Panc1 (cell line): ENCODE measurements around the gene SNU13. TPM values are rescaled to one million over a fixed set of nuclear protein-coding genes. Genes with fewer than 3 reads are reported as not detected.
"Not testable (repeated sequence)": the region's sequence is repeated elsewhere in the genome, so short reads cannot be mapped to it uniquely, and the experiment has no call there.

Source experiments
- ATAC-seq: fragments of 200-7000 bp; cut with Tn5 transposase; 2 replicates; pipeline ENCODE4 v1.9.1; 2020; ENCODE audit warnings: mild to moderate bottlenecking, moderate library complexity
- BruUV-seq: library from RNA; stranded (reverse); fragments of 400-500 nt; replicated peaks from 2 replicates; lab custom pipeline; 2021; lab: Mats Ljungman, UMichigan
- CTCF ChIA-PET: fragments of 300-600 bp; sonication (Branson Sonifier 250); formaldehyde crosslinking; loops from one replicate; lab custom pipeline; 2022; ENCODE audit warnings: antibody characterized with exemption; lab: Charles Lee
- POLR2A ChIA-PET: fragments of 300-600 bp; sonication (Branson Sonifier 250); formaldehyde crosslinking; loops from one replicate; lab custom pipeline; 2022; ENCODE audit warnings: antibody characterized with exemption; lab: Charles Lee
- DNase-seq: peaks from one replicate; pipeline ENCODE4 v3.0.0-alpha.2; 2010; ENCODE audit warnings: low read depth, low spot score
- H3K27ac ChIP-seq: 2 replicates; pipeline ENCODE4 v1.5.1; 2011; ENCODE audit warnings: mild to moderate bottlenecking, low read length, inconsistent platforms
- H3K27me3 ChIP-seq: fragments of 200-500 bp; sonication (Bioruptor generic); 2 replicates; pipeline ENCODE4 v1.6.0; 2014; ENCODE audit warnings: low read length, inconsistent platforms; ENCODE audit not compliant: control insufficient read depth, insufficient read depth
- H3K36me3 ChIP-seq: fragments of 200-500 bp; sonication (Bioruptor generic); 2 replicates; pipeline ENCODE4 v1.5.1; 2014; ENCODE audit warnings: inconsistent platforms, mild to moderate bottlenecking, low read length, moderate library complexity; ENCODE audit not compliant: control insufficient read depth, insufficient read depth
- H3K4me1 ChIP-seq: 2 replicates; pipeline ENCODE4 v1.5.1; 2011; ENCODE audit warnings: inconsistent platforms, mild to moderate bottlenecking, low read length, moderate library complexity; ENCODE audit not compliant: control insufficient read depth, insufficient read depth
- H3K4me3 ChIP-seq, 2 experiments: 2 replicates each; pipeline ENCODE4 v1.5.1; 2011 to 2012; ENCODE audit warnings: low read depth in 2 of 2, low read length in 2 of 2, mild to moderate bottlenecking in 2 of 2, inconsistent platforms in 1 of 2, moderate library complexity in 1 of 2
- H3K9me3 ChIP-seq: fragments of 200-500 bp; sonication (Bioruptor generic); 2 replicates; pipeline ENCODE4 v1.5.1; 2014; ENCODE audit warnings: low read depth, mild to moderate bottlenecking, inconsistent platforms, low read length, moderate library complexity; ENCODE audit not compliant: control insufficient read depth, insufficient read depth
- POLR2AphosphoS5 ChIP-seq: IDR thresholded peaks from 2 replicates; pipeline ENCODE4 v1.6.1; 2012; ENCODE audit warnings: mild to moderate bottlenecking, low read depth, low read length, moderate library complexity
- SIN3A ChIP-seq: IDR thresholded peaks from 2 replicates; pipeline ENCODE4 v1.6.1; 2012; ENCODE audit warnings: low read depth, mild to moderate bottlenecking, low read length, moderate library complexity, borderline replicate concordance; ENCODE audit not compliant: insufficient read depth
- TCF7L2 ChIP-seq: IDR thresholded peaks from 2 replicates; pipeline ENCODE4 v1.6.1; 2011; ENCODE audit warnings: mild to moderate bottlenecking, low read depth, low read length, inconsistent platforms
- in situ Hi-C: cut with HindIII; loops from 2 replicates; pipeline ENCODE4 v1.10.0; 2016; ENCODE audit warnings: low sequenced_read_pairs, low pct_unique_long_range_greater_than_20kb
- intact Hi-C: fragments of 100-400 bp; cut with micrococcal nuclease; formaldehyde crosslinking; loops from one replicate; pipeline ENCODE4 v1.10.0; 2022; ENCODE audit not compliant: unreplicated experiment
- total RNA-seq: library from RNA; stranded (reverse); gene quantifications from one replicate; pipeline ENCODE4 v1.2.1, GENCODE V29; 2021; ENCODE audit not compliant: unreplicated experiment
- TF ChIP-seq, protein P1 (sequence below): fragments of 450-650 bp; IDR thresholded peaks from 2 replicates; pipeline ENCODE4 v1.5.1; 2017; ENCODE audit warnings: mild to moderate bottlenecking
- TF ChIP-seq, protein P2 (sequence below), 2 experiments: IDR thresholded peaks; 2 replicates each; pipeline ENCODE4 v1.6.1; 2011 to 2012; ENCODE audit warnings: low read depth in 2 of 2, control low read depth in 1 of 2, low read length in 1 of 2, mild to moderate bottlenecking in 1 of 2, moderate library complexity in 1 of 2; ENCODE audit not compliant: insufficient read depth in 1 of 2

The SNU13 gene
- total RNA-seq, 1 experiment from 2014 or later, result 113 TPM

DNA sequence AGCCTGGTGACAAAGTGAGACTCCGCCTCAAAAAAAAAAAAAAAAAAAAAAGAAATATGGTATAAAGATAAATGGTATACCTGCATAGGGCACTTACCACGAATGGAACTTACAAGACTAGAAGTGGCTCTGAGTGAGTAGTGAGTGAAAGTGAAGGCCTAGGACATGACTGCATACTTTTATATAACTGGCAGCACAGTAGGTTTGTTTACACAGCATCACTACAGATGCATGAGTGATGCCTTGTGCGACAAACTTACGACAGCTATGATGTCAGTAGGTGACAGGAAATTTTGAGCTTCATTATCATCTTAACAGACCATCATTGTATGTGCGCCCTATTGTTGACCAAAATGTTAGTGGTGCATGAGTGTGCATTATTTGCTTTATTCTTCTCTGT is 49.9 kb downstream of the SNU13 start:
- ChIA-PET POLR2A (no interaction called here), CTCF (no interaction called here)
- H3K27ac ChIP-seq, result no peak overlapping the region
- no TSS peak for BruUV-seq
- H3K4me1 ChIP-seq, result no peaks in the 10 kb centered on the region
- H3K4me3 ChIP-seq, result no peak overlapping the region
- no peaks in the 10 kb centered on the region for H3K27me3 ChIP-seq
- no peaks in the 10 kb centered on the region for H3K9me3 ChIP-seq
- DNase-seq (no peak), ATAC-seq (no peak)
- in situ Hi-C loops, result no loop called here
- TF ChIP-seq TCF7L2, result no peak
- TF ChIP-seq SIN3A, result no peak
- no peak for TF ChIP-seq POLR2AphosphoS5
- TF ChIP-seq, protein P1, sequence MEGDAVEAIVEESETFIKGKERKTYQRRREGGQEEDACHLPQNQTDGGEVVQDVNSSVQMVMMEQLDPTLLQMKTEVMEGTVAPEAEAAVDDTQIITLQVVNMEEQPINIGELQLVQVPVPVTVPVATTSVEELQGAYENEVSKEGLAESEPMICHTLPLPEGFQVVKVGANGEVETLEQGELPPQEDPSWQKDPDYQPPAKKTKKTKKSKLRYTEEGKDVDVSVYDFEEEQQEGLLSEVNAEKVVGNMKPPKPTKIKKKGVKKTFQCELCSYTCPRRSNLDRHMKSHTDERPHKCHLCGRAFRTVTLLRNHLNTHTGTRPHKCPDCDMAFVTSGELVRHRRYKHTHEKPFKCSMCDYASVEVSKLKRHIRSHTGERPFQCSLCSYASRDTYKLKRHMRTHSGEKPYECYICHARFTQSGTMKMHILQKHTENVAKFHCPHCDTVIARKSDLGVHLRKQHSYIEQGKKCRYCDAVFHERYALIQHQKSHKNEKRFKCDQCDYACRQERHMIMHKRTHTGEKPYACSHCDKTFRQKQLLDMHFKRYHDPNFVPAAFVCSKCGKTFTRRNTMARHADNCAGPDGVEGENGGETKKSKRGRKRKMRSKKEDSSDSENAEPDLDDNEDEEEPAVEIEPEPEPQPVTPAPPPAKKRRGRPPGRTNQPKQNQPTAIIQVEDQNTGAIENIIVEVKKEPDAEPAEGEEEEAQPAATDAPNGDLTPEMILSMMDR, result no peak
- TF ChIP-seq, protein P2, sequence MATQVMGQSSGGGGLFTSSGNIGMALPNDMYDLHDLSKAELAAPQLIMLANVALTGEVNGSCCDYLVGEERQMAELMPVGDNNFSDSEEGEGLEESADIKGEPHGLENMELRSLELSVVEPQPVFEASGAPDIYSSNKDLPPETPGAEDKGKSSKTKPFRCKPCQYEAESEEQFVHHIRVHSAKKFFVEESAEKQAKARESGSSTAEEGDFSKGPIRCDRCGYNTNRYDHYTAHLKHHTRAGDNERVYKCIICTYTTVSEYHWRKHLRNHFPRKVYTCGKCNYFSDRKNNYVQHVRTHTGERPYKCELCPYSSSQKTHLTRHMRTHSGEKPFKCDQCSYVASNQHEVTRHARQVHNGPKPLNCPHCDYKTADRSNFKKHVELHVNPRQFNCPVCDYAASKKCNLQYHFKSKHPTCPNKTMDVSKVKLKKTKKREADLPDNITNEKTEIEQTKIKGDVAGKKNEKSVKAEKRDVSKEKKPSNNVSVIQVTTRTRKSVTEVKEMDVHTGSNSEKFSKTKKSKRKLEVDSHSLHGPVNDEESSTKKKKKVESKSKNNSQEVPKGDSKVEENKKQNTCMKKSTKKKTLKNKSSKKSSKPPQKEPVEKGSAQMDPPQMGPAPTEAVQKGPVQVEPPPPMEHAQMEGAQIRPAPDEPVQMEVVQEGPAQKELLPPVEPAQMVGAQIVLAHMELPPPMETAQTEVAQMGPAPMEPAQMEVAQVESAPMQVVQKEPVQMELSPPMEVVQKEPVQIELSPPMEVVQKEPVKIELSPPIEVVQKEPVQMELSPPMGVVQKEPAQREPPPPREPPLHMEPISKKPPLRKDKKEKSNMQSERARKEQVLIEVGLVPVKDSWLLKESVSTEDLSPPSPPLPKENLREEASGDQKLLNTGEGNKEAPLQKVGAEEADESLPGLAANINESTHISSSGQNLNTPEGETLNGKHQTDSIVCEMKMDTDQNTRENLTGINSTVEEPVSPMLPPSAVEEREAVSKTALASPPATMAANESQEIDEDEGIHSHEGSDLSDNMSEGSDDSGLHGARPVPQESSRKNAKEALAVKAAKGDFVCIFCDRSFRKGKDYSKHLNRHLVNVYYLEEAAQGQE (IDR thresholded peaks at IDR 0.05; ENCODE audit: insufficient read depth in 1 of 2, low read depth in 2 of 2, low read length in 1 of 2), result no peak
- intact Hi-C loops, result no loop called here
- peaks cover 26% of the 10 kb centered on the region; the same call in 1 of the 2 replicates for H3K36me3 ChIP-seq

DNA sequence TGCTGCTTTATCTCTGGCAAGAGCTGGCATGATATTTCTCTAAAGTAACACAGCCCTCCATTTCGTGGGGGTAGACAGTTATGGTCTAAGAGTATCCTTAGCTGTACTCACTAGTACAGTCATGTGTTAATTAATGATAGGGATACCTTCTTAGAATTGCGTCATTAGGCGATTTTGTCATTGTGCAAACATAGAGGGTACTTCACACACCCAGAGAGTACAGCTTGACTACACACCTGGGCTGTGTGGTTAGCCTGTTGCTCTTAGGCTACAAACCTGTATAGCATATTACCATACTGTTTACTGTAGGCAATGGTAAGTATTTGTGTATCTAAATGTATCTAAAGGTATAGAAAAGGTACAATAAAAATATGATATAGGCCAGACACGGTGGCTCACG is 50.5 kb downstream of the SNU13 start:
- BruUV-seq, result no TSS peak
- H3K36me3 ChIP-seq, result peaks cover 29% of the 10 kb centered on the region; the same call in 1 of the 2 replicates
- H3K4me1 ChIP-seq, result no peaks in the 10 kb centered on the region
- ChIA-PET CTCF (no interaction called here), POLR2A (no interaction called here)
- no peak for TF ChIP-seq TCF7L2
- TF ChIP-seq POLR2AphosphoS5, result no peak
- TF ChIP-seq, protein P2 (IDR thresholded peaks at IDR 0.05; ENCODE audit: insufficient read depth in 1 of 2, low read depth in 2 of 2, low read length in 1 of 2), result no peak
- no peak for TF ChIP-seq SIN3A
- TF ChIP-seq, protein P1, result no peak
- H3K9me3 ChIP-seq, result no peaks in the 10 kb centered on the region
- H3K4me3 ChIP-seq, result no peak overlapping the region
- in situ Hi-C loops (no loop called here), intact Hi-C loops (no loop called here)
- no peak overlapping the region for H3K27ac ChIP-seq
- no peak for ATAC-seq
- no peak for DNase-seq
- H3K27me3 ChIP-seq, result no peaks in the 10 kb centered on the region

DNA sequence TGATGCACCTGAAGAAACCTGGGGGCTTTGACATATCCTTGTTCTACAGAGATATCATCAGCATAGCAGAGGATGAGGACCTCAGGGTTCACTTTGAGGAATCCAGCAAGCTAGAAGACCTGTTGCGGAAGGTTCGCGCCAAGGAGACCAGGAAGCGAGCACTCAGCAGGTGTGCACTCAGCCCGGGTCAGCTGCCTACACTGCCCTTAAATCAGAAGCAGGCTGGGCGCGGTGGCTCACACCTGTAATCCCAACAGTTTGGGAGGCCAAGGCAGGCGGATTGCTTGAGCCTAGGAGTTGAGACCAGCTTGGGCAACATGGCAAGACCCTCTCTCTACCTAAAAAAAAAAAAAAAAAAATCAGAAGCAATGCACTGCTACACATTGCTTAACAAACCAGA is 51.0 kb downstream of the SNU13 start:
- H3K4me3 ChIP-seq, intact Hi-C loops, H3K9me3 ChIP-seq, H3K4me1 ChIP-seq, BruUV-seq, H3K27ac ChIP-seq, in situ Hi-C loops, H3K27me3 ChIP-seq, DNase-seq, POLR2A ChIA-PET, CTCF ChIA-PET, ATAC-seq: not testable (repeated sequence)
- peaks cover 29% of the 10 kb centered on the region; the same call in 1 of the 2 replicates for H3K36me3 ChIP-seq
